Measurements from ENCODE around the gene ADAMTS8.
A peak's percentile ranks its signal among the peaks of the same experiment; 100 is the strongest.

The ADAMTS8 gene

GRCh38 chr11:130462101-130462885, 33.9 kb upstream of the ADAMTS8 start:
- DNase-seq (ENCODE audit: low read depth in 2 of 2), result no peak

DNA sequence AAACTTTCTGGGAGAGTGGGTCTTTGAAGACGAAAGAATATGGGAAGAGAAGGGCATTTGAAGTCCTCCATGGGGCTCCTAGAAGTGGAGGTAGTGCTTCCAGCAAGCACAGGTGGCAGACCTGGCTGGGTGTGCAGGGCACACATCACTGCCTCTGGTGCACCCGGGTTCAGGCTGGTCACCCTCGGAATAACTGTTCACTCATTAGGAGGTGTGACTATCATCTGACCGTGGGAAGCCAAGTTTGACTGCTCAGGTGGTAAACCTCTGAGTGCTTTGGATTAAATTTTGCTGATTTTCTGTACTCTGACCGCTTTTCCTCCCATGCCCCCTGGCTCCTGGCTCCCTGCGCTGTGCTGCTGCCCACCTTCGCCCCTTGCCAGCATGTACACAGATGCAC, 31.1 kb upstream of the ADAMTS8 start:
- no peak for DNase-seq (ENCODE audit: low read depth in 2 of 2)

DNA sequence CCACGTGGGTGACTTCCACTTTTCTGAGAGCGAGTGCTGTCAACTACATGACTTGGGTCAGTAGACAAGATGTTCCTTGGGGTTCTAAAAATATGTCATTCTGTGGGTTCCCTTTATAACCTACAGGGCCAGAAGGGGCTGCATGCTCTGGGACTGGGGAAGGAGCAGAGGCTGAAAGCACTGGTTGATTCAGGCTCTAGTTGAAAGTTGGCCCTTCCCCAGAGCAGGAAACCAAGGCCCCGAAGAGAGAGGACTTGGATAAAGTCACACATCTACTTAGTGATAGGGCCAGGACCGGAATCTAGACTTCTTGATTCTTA, 30.0 kb upstream of the ADAMTS8 start:
- DNase-seq (ENCODE audit: low read depth in 2 of 2), result no peak

GRCh38 chr11:130457623-130458409, 29.4 kb upstream of the ADAMTS8 start:
- DNase-seq (ENCODE audit: low read depth in 2 of 2), result no peak

- DNase-seq (ENCODE audit: low read depth in 2 of 2), result no peak
Observed at GRCh38 chr11:130456286-130456685, 27.9 kb upstream of the ADAMTS8 start.

GRCh38 chr11:130455483-130456127, 27.2 kb upstream of the ADAMTS8 start:
- DNase-seq (ENCODE audit: low read depth in 2 of 2), result no peak

GRCh38 chr11:130454491-130455252, 26.3 kb upstream of the ADAMTS8 start:
- no peak for DNase-seq (ENCODE audit: low read depth in 2 of 2)

- no peak for DNase-seq (ENCODE audit: low read depth in 2 of 2)
Observed at GRCh38 chr11:130452940-130453339, 24.5 kb upstream of the ADAMTS8 start.

DNA sequence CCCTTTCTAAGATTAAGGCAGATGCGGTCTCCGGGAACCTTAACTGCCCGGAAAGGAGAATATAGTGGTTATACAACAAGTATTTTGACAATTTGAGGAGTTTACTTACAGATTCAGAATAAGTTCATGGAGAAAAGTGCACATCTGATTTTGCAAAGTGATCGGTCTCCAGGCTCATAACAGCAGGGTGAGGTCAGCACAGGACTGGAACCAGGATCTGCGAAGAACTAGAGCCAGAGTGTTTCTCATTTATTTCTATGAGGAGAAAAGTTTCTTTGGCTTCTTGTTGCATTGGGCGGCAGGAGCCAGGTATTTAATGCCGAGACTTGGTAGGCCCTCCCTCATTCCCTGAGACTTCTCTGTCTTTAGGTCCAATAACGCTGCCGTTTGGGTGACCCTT, 23.8 kb upstream of the ADAMTS8 start:
- DNase-seq (ENCODE audit: low read depth in 2 of 2), result no peak

- no peak for DNase-seq (ENCODE audit: low read depth in 2 of 2)
Observed at GRCh38 chr11:130451231-130452019, 23.0 kb upstream of the ADAMTS8 start.

GRCh38 chr11:130449996-130450769, 21.8 kb upstream of the ADAMTS8 start:
- DNase-seq (ENCODE audit: low read depth in 2 of 2), result no peak

DNA sequence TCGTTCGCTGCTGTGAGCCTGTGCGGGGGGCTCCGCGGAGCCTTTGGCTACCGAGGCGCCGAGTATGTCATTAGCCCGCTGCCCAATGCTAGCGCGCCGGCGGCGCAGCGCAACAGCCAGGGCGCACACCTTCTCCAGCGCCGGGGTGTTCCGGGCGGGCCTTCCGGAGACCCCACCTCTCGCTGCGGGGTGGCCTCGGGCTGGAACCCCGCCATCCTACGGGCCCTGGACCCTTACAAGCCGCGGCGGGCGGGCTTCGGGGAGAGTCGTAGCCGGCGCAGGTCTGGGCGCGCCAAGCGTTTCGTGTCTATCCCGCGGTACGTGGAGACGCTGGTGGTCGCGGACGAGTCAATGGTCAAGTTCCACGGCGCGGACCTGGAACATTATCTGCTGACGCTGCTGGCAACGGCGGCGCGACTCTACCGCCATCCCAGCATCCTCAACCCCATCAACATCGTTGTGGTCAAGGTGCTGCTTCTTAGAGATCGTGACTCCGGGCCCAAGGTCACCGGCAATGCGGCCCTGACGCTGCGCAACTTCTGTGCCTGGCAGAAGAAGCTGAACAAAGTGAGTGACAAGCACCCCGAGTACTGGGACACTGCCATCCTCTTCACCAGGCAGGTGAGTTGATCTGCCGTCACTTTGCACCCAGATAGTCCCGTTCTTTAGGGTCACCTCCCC, 21.0 kb upstream of the ADAMTS8 start:
- no peak for DNase-seq (ENCODE audit: low read depth in 2 of 2)

DNA sequence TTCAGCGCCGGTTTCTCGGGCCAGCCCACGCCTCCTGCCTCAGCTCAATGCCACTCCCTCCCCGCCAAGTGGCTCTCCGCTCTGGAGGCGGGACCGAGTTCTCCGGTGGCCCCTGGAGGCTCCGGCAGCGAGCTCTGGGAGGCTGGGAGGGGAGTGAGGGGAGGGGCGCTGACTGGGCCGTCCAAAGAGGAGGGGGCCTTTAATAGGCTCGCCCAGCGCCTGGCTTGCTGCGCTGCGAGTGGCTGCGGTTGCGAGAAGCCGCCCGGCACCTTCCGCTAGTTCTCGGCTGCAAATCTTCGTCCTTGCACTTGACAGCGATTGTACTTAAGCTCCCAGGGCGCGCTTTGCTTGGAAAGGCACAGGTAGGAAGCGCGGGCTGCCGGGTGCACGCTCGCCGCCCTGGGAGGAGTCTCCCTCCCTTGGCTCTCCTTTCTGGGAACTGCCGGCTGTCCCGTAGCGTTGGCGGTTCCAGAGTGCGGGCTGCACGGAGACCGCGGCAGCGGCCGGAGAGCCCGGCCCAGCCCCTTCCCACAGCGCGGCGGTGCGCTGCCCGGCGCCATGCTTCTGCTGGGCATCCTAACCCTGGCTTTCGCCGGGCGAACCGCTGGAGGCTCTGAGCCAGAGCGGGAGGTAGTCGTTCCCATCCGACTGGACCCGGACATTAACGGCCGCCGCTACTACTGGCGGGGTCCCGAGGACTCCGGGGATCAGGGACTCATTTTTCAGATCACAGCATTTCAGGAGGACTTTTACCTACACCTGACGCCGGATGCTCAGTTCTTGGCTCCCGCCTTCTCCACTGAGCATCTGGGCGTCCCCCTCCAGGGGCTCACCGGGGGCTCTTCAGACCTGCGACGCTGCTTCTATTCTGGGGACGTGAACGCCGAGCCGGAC, 20.3 kb upstream of the ADAMTS8 start, which contains the start of gene ADAMTS15:
Gene ADAMTS15, plus strand, starts transcription at position 230 of the 894 bp plus-strand sequence. Its CDS starts 329 bp downstream, at position 559.
- DNase-seq (ENCODE audit: low read depth in 2 of 2), result peak in 1 of 2 experiments; percentile 36

DNA sequence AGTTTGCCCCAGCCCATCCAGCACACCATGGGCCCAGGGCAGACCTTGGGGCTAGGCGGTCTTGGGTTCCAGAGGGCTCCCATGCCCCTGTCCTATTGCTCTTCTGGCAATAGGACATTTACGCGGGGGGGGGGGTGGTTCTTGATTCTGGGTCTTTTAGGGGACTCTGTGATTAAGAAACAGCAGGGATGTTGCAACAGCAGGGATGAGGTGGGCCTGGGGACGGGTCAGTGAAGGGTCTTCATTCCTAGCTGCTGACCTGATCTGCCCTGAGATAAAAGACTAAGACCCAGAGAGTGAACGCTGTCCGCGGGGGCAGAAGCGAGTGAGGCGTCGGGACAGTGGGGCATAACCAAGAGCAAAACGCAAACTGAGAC, 19.6 kb upstream of the ADAMTS8 start:
- no peak for DNase-seq (ENCODE audit: low read depth in 2 of 2)

GRCh38 chr11:130445788-130446187, 17.4 kb upstream of the ADAMTS8 start:
- no peak for DNase-seq (ENCODE audit: low read depth in 2 of 2)

DNA sequence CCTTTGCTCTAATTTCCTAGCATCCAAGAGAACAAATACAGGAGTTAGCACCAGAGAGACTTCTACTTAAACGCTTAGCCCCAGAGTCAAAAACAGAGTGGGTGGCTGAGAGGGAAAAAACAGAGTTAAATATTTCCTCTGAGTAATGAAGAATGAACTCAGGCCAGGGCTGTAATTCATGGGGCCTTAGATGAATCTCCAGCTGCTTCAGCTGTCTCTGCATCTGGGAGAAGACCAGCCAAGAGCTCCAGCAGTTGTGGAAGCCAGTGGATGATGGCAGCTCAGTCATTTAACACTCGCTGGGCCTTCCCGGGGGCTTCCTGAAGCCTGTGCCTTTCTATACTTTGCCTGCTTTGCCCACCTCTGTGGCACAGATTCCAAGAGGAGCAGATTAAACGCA, 14.3 kb upstream of the ADAMTS8 start:
- DNase-seq (ENCODE audit: low read depth in 2 of 2), result no peak

DNA sequence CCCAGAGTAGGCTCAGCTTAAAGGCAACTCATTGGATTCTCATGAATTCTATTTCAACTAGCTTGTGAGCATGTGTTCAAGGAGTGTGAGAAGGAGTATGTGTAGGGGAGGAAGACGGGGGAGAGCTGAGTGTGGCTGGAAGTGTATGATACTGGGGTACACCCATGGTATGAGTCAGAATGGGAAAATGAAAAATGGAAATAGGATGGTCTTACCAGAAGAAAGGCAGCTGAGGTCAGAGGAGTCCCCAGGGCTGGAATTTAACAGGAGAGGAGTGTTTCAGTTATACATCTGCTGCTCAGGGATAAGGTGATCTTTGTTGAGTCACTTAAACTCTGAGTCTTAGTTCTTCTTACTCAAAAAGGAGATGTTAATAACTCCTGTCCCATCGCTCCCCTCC, 13.3 kb upstream of the ADAMTS8 start:
- DNase-seq (ENCODE audit: low read depth in 2 of 2), result no peak

DNA sequence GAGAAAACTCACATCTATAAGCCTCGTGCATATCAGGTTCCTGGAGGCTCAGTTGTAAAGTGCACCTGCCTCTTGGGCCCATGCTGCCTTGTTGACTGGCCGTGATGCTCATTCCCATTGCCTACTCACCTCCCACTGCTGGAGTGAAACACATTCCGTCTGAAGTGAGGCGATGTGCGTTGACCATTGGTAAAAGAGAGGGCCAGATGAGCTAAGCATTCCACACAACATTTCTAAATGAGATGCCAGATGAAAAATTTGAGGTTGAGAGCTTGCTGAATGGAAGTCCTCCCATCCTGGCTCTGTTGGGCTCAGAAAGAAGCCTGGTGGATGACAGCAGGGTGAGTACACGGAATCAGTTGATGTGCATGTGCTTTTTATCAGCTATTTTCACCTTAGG, 11.5 kb upstream of the ADAMTS8 start:
- no peak for DNase-seq (ENCODE audit: low read depth in 2 of 2)

GRCh38 chr11:130439160-130439519, 10.7 kb upstream of the ADAMTS8 start:
- no peak for DNase-seq (ENCODE audit: low read depth in 2 of 2)

Measured in stimulated activated CD4-positive, alpha-beta T cell treated with anti-CD3 and anti-CD28 coated beads, Interleukin-12 subunit alpha, Interleukin-12 subunit beta, amount 100 ng/mL, for 24 hours (primary cell).